OCI-LY3 (cell line): ENCODE data around the gene CD151.

Source experiments
- H2AFZ ChIP-seq: fragments of 200-600, 300-600 bp; shearing (Covaris generic); 2 replicates; pipeline ENCODE4 v1.6.0; 2014; ENCODE audit warnings: antibody characterized with exemption, low read depth, low read length
- H3K27ac ChIP-seq: fragments of 200-600, 300-600 bp; sonication (generic); 2 replicates; pipeline ENCODE4 v1.5.1; 2014; ENCODE audit warnings: mild to moderate bottlenecking, low read length, moderate library complexity, mixed read lengths
- H3K27me3 ChIP-seq: fragments of 200-600, 300-600 bp; sonication (generic); 2 replicates; pipeline ENCODE4 v1.6.1; 2014; ENCODE audit warnings: low read depth, low read length, mixed read lengths
- H3K36me3 ChIP-seq: fragments of 200-600, 300-600 bp; sonication (generic); replicated peaks from 2 replicates; pipeline ENCODE3; 2014; ENCODE audit warnings: low read depth, low read length, mixed read lengths
- H3K4me1 ChIP-seq: fragments of 300-600, 200-600 bp; sonication (generic); 2 replicates; pipeline ENCODE4 v1.6.1; 2014; ENCODE audit warnings: low read length, mixed read lengths
- H3K4me2 ChIP-seq: fragments of 200-600, 300-600 bp; sonication (generic); 2 replicates; pipeline ENCODE4 v1.6.1; 2014; ENCODE audit warnings: low read length, mixed read lengths
- H3K4me3 ChIP-seq: fragments of 300-600, 200-600 bp; sonication (generic); 2 replicates; pipeline ENCODE4 v1.5.1; 2014; ENCODE audit warnings: antibody characterized with exemption, mild to moderate bottlenecking, low read length, moderate library complexity
- H3K79me2 ChIP-seq: fragments of 300-600, 200-600 bp; shearing (Covaris generic); 2 replicates; pipeline ENCODE4 v1.6.1; 2014; ENCODE audit warnings: mild to moderate bottlenecking, low read length, mixed read lengths
- H3K9ac ChIP-seq: fragments of 300-600, 200-600 bp; shearing (Covaris generic); 2 replicates; pipeline ENCODE4 v1.6.0; 2014; ENCODE audit warnings: mild to moderate bottlenecking, low read length, moderate library complexity
- H3K9me3 ChIP-seq: fragments of 200-600, 300-600 bp; shearing (Covaris generic); 2 replicates; pipeline ENCODE4 v1.6.1; 2014; ENCODE audit warnings: low read length, mixed read lengths; ENCODE audit not compliant: insufficient read depth
- H4K20me1 ChIP-seq: fragments of 200-600, 300-600 bp; sonication (generic); 2 replicates; pipeline ENCODE4 v1.6.1; 2016; ENCODE audit warnings: low read length, mixed read lengths; ENCODE audit not compliant: insufficient read depth
- EZH2phosphoT487 ChIP-seq: fragments of 200-600 bp; shearing (Covaris generic); IDR thresholded peaks from 2 replicates; pipeline ENCODE4 v1.6.1; 2018; ENCODE audit warnings: antibody characterized with exemption, mixed run types, low read depth
- TF ChIP-seq, protein P1 (sequence below): fragments of 200-600, 300-600 bp; sonication (generic); IDR thresholded peaks from 2 replicates; pipeline ENCODE4 v1.5.1; 2014; ENCODE audit warnings: antibody characterized with exemption, low read length, low read depth

The CD151 gene

DNA sequence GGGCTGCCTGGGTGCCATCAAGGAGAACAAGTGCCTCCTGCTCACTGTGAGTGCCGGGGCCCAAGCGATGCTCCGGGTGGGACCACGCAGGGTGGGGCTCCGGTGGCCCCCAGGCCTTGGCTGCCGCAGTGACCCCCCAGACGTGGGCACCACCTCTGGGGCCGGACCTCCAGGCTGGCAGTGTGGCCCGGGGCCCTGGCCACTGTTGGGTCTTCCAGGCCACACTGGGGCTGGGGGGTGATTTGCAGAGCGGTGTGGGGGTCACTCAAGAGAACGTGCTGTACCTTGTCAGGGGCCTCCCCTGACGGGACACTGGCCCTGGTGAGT is 29.9 kb downstream of the CD151 start:
- no peaks in the 10 kb centered on the region for H3K4me1 ChIP-seq
- TF ChIP-seq, protein P1, sequence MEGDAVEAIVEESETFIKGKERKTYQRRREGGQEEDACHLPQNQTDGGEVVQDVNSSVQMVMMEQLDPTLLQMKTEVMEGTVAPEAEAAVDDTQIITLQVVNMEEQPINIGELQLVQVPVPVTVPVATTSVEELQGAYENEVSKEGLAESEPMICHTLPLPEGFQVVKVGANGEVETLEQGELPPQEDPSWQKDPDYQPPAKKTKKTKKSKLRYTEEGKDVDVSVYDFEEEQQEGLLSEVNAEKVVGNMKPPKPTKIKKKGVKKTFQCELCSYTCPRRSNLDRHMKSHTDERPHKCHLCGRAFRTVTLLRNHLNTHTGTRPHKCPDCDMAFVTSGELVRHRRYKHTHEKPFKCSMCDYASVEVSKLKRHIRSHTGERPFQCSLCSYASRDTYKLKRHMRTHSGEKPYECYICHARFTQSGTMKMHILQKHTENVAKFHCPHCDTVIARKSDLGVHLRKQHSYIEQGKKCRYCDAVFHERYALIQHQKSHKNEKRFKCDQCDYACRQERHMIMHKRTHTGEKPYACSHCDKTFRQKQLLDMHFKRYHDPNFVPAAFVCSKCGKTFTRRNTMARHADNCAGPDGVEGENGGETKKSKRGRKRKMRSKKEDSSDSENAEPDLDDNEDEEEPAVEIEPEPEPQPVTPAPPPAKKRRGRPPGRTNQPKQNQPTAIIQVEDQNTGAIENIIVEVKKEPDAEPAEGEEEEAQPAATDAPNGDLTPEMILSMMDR, result no peak
- no peaks in the 10 kb centered on the region for H3K36me3 ChIP-seq
- H3K4me3 ChIP-seq, result no peak overlapping the region
- no peaks in the 10 kb centered on the region for H3K9me3 ChIP-seq
- H3K27me3 ChIP-seq, result no peaks in the 10 kb centered on the region
- H3K27ac ChIP-seq, result no peak overlapping the region
- no peak overlapping the region for H3K4me2 ChIP-seq
- H3K79me2 ChIP-seq, result no peaks in the 10 kb centered on the region
- H2AFZ ChIP-seq, result no peak overlapping the region
- H4K20me1 ChIP-seq, result no peaks in the 10 kb centered on the region
- no peak overlapping the region for H3K9ac ChIP-seq

DNA sequence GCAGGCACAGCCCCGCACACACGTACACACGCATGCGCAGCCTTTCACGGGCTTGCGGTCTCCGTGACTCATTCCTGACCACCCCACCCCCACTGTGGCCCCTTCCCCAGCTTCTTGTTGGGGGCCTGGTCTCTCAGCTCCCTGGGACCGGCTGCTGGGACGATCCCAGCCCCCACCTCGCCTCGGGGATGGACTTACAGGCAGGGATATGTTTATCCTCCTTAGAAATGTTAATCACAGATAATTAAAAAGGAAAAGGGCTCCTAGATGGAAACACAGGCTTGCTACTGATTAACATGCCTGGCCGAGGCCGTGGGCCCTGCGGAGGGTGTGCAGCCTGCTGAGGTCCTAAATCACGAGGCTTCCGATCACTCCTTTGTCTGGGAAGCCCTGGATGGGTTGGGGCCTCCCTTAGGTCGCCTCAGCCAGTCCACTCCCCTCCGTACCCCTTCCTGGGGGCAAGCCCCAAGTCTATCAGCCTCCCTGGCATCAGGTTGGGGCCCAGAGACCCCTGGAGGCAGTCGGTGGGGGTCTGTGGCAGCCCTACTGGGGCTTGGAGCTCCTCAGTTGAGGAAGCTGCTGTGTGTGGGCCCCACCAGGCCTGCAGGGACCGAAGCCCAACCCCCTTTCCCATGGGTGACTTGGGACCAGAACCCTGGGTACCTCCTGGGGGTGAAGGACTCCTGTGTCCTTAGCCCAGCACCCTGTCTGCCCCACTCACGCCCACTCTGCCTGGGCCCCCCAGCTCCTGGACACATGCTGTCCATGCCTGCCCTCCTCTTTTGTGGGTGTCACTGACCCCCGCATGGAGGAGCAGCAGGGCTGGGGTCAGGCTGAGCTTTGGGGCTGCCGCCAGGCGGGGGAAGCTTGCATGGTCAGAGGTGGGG is 30.5 kb downstream of the CD151 start:
- Histone ChIP-seq H3K36me3 (no peaks in the 10 kb centered on the region), H3K4me2 (no peak overlapping the region), H3K27ac (no peak overlapping the region), H3K4me1 (no peaks in the 10 kb centered on the region), H2AFZ (no peak overlapping the region), H4K20me1 (no peaks in the 10 kb centered on the region), H3K79me2 (no peaks in the 10 kb centered on the region), H3K9me3 (no peaks in the 10 kb centered on the region), H3K4me3 (no peak overlapping the region), H3K9ac (no peak overlapping the region), H3K27me3 (no peaks in the 10 kb centered on the region)
- TF ChIP-seq, protein P1, result no peak

DNA sequence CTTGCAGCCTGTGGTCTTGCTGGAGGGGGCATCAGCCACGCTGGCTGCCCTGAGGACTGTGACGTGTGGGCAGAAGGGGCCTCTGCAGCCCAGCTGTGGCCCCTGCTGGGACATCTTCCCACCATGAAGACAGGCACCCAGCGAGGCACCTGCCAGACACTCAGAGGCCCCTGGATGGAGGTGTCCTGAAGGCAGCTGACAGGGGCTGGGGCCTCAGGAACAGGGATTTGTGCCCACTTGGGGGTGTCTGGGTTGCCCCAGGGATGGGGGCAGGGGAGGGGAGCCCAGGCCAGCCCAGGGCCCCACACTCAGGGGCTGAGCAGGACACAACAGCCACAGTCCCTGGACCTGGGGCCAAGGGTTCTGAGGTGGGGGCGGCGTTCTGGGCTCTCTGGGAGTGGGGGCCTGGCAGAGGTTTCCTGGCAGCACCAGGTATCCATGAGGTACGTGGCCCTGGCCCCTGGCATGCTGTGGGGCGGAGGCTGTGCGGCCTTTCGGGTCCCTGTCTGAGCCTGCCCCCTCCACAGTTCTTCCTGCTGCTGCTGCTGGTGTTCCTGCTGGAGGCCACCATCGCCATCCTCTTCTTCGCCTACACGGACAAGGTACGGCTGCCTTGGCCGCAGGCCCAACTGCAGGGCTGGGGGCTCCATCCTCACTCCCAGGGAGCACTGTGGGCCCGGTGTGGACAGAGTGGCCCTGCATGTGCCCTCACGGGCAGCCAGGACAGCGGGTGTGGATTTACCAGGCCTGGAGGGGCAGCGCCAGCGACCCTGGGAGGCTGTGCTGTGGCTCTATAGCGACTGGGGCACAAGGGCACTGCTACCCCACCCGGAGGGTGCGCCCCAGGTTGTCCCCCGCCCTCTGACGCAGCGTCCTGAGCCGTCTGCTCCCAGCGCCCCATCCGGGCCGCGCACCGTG is 31.4 kb downstream of the CD151 start:
- Histone ChIP-seq H3K9ac (no peak overlapping the region), H3K4me1 (no peaks in the 10 kb centered on the region), H3K36me3 (no peaks in the 10 kb centered on the region), H3K4me2 (no peak overlapping the region), H2AFZ (no peak overlapping the region), H3K79me2 (no peaks in the 10 kb centered on the region), H3K9me3 (no peaks in the 10 kb centered on the region), H3K27ac (no peak overlapping the region), H3K27me3 (no peaks in the 10 kb centered on the region), H3K4me3 (no peak overlapping the region), H4K20me1 (no peaks in the 10 kb centered on the region)
- TF ChIP-seq, protein P1, result no peak
- TF ChIP-seq EZH2phosphoT487, result no peak

DNA sequence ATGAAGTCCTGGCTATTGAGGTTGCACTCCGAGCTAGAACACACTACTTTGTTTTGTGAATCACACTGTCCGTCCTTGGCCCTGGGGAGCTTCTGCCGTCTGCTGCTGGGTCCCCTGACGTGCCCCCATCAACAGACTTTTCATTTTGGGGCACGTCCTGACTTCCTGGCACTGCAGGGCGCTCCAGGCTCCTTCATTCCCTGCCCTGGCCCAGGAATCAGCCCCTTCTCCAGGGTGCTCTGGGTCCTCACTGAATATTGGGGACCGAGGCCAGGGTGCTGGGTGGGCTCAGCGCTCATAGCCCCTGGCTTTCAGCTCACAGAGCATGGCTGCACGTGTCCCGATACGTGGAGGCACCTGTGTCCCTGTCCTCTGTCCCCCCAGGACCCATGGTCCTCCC is 32.1 kb downstream of the CD151 start:
- Histone ChIP-seq H3K27me3 (no peaks in the 10 kb centered on the region), H4K20me1 (no peaks in the 10 kb centered on the region)
- TF ChIP-seq, protein P1, result no peak
- TF ChIP-seq EZH2phosphoT487, result no peak

More for the DNA sequence above, 32.1 kb downstream of the CD151 start:
- Histone ChIP-seq H3K4me1 (no peaks in the 10 kb centered on the region), H3K9me3 (no peaks in the 10 kb centered on the region), H3K9ac (no peak overlapping the region), H3K27ac (no peak overlapping the region), H3K79me2 (no peaks in the 10 kb centered on the region), H2AFZ (no peak overlapping the region), H3K36me3 (no peaks in the 10 kb centered on the region), H3K4me3 (no peak overlapping the region), H3K4me2 (no peak overlapping the region)
